ENCODE data around the gene WNT5A. TPM values are rescaled to one million over a fixed set of nuclear protein-coding genes. Genes with fewer than 3 reads are reported as not detected.
"Not testable (repeated sequence)": the region's sequence is repeated elsewhere in the genome, so short reads cannot be mapped to it uniquely, and the experiment has no call there.

WNT5A gene
- polyA plus RNA-seq, 2 donors, result 9.1 to 11.1 TPM

- no peaks in the 10 kb centered on the region for H3K36me3 ChIP-seq (ENCODE audit: control insufficient read depth in 2 of 2, insufficient read depth in 2 of 2, low read length in 1 of 2)
- H3K9me3 ChIP-seq (ENCODE audit: control insufficient read depth in 2 of 2, insufficient read depth in 1 of 2, low read depth in 1 of 2, low read length in 1 of 2), result no peaks in the 10 kb centered on the region
- no peak overlapping the region for H3K27ac ChIP-seq (ENCODE audit: low read depth in 2 of 2, low read length in 1 of 2)
- H3K27me3 ChIP-seq (ENCODE audit: control insufficient read depth in 1 of 2, insufficient read depth in 2 of 2, low read length in 2 of 2), result no peaks in the 10 kb centered on the region
- WGBS, 2 donors, result 30 to 38% methylated on average over 7 of the region's 7 CpGs
- H3K4me1 ChIP-seq (ENCODE audit: control insufficient read depth in 2 of 2, insufficient read depth in 2 of 2, low read length in 1 of 2), result peaks cover 0 to 3% of the 10 kb centered on the region in 2 donors
- no peak overlapping the region for H3K4me3 ChIP-seq (ENCODE audit: low read depth in 1 of 2, low read length in 2 of 2)
These were observed 24.9 kb upstream of the WNT5A start for GRCh38 chr3:55511895-55512570.

DNA sequence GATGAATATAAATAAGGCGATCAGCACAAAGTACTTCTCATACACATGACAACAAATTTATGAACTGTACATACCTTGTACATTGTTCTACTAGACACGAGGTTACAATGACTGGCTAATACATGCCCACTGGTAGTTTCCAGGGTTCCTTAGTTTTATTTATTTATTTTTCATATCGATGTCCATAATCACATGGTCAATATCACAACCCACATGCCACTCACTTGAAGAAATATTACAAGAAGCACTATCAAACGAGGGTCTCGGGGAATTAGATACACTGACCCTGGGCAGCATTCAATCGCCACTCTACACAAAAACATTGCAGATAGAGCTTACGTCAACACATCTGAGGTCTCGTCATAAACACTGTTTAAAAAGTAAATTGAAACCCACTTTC, 21.2 kb upstream of the WNT5A start:
- H3K27me3 ChIP-seq (ENCODE audit: control insufficient read depth in 1 of 2, insufficient read depth in 2 of 2, low read length in 2 of 2), result no peaks in the 10 kb centered on the region
- H3K9me3 ChIP-seq (ENCODE audit: control insufficient read depth in 2 of 2, insufficient read depth in 1 of 2, low read depth in 1 of 2, low read length in 1 of 2), result no peaks in the 10 kb centered on the region
- 92 to 94% methylated on average over 8 of the region's 8 CpGs for WGBS, 2 donors
- no peak overlapping the region for H3K4me3 ChIP-seq (ENCODE audit: low read depth in 1 of 2, low read length in 2 of 2)
- no peak overlapping the region for H3K27ac ChIP-seq (ENCODE audit: low read depth in 2 of 2, low read length in 1 of 2)
- no peaks in the 10 kb centered on the region for H3K36me3 ChIP-seq (ENCODE audit: control insufficient read depth in 2 of 2, insufficient read depth in 2 of 2, low read length in 1 of 2)
- H3K4me1 ChIP-seq (ENCODE audit: control insufficient read depth in 2 of 2, insufficient read depth in 2 of 2, low read length in 1 of 2), result peaks cover 0 to 5% of the 10 kb centered on the region in 2 donors

DNA sequence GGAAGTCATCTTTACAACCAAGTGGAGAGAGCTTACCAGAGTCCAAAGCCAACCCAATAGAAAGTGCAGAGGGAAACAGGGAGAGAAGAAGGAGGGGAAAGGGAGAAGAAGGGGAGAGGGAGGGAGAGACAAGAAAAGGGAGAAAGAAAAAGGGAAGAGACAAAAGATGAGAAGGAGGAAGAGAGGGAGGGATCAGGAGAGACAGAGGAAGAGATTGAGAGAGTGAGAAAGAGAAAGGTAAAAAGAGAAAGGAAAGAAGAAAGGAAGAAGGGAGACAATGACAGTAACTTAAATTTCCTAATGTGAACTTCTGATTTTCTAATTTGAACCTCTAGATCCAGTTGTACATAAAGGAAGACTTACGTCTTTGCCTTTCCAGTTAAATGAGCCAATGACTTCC, 20.7 kb upstream of the WNT5A start:
- Histone ChIP-seq H3K27ac (ENCODE audit: low read depth in 2 of 2, low read length in 1 of 2) (no peak overlapping the region), H3K4me1 (ENCODE audit: control insufficient read depth in 2 of 2, insufficient read depth in 2 of 2, low read length in 1 of 2) (peaks cover 0 to 5% of the 10 kb centered on the region in 2 donors), H3K27me3 (ENCODE audit: control insufficient read depth in 1 of 2, insufficient read depth in 2 of 2, low read length in 2 of 2) (no peaks in the 10 kb centered on the region), H3K4me3 (ENCODE audit: low read depth in 1 of 2, low read length in 2 of 2) (no peak overlapping the region), H3K36me3 (ENCODE audit: control insufficient read depth in 2 of 2, insufficient read depth in 2 of 2, low read length in 1 of 2) (no peaks in the 10 kb centered on the region), H3K9me3 (ENCODE audit: control insufficient read depth in 2 of 2, insufficient read depth in 1 of 2, low read depth in 1 of 2, low read length in 1 of 2) (no peaks in the 10 kb centered on the region)
- WGBS, 2 donors, result 95 to 100% methylated on average over 1 of the region's 1 CpG

GRCh38 chr3:55505776-55506175, 18.7 kb upstream of the WNT5A start:
- H3K27me3 ChIP-seq (ENCODE audit: control insufficient read depth in 1 of 2, insufficient read depth in 2 of 2, low read length in 2 of 2), result no peaks in the 10 kb centered on the region
- H3K4me1 ChIP-seq (ENCODE audit: control insufficient read depth in 2 of 2, insufficient read depth in 2 of 2, low read length in 1 of 2), result peaks cover 0 to 3% of the 10 kb centered on the region in 2 donors
- 55 to 58% methylated on average over 4 of the region's 4 CpGs for WGBS, 2 donors
- no peak overlapping the region for H3K4me3 ChIP-seq (ENCODE audit: low read depth in 1 of 2, low read length in 2 of 2)
- H3K36me3 ChIP-seq (ENCODE audit: control insufficient read depth in 2 of 2, insufficient read depth in 2 of 2, low read length in 1 of 2), result no peaks in the 10 kb centered on the region
- H3K27ac ChIP-seq (ENCODE audit: low read depth in 2 of 2, low read length in 1 of 2), result no peak overlapping the region
- no peaks in the 10 kb centered on the region for H3K9me3 ChIP-seq (ENCODE audit: control insufficient read depth in 2 of 2, insufficient read depth in 1 of 2, low read depth in 1 of 2, low read length in 1 of 2)

DNA sequence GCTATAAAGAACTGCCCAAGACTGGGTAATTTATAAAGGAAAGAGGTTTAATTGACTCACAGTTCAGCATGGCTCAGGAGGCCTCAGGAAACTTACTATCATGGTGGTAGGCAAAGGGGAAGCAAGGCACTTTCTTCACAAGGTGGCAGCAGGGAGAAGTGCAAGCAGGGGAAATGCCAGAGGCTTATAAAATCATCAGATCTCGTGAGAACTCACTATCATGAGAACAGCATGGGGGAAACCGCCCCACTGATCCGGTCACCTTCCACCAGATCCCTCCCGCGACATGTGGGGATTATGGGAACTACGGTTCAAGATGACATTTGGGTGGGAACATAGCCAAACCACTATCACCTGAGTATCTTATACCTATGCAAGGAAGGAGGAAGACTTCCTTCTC, 18.0 kb upstream of the WNT5A start:
- not testable (repeated sequence) for H3K4me3 ChIP-seq (ENCODE audit: low read depth in 1 of 2, low read length in 2 of 2); H3K27ac ChIP-seq (ENCODE audit: low read depth in 2 of 2, low read length in 1 of 2); H3K4me1 ChIP-seq (ENCODE audit: control insufficient read depth in 2 of 2, insufficient read depth in 2 of 2, low read length in 1 of 2); H3K36me3 ChIP-seq (ENCODE audit: control insufficient read depth in 2 of 2, insufficient read depth in 2 of 2, low read length in 1 of 2); H3K9me3 ChIP-seq (ENCODE audit: control insufficient read depth in 2 of 2, insufficient read depth in 1 of 2, low read depth in 1 of 2, low read length in 1 of 2); H3K27me3 ChIP-seq (ENCODE audit: control insufficient read depth in 1 of 2, insufficient read depth in 2 of 2, low read length in 2 of 2)
- 56 to 61% methylated on average over 6 of the region's 6 CpGs for WGBS, 2 donors

- H3K36me3 ChIP-seq (ENCODE audit: control insufficient read depth in 2 of 2, insufficient read depth in 2 of 2, low read length in 1 of 2), result no peaks in the 10 kb centered on the region
- no peaks in the 10 kb centered on the region for H3K27me3 ChIP-seq (ENCODE audit: control insufficient read depth in 1 of 2, insufficient read depth in 2 of 2, low read length in 2 of 2)
- no peak overlapping the region for H3K4me3 ChIP-seq (ENCODE audit: low read depth in 1 of 2, low read length in 2 of 2)
- H3K9me3 ChIP-seq (ENCODE audit: control insufficient read depth in 2 of 2, insufficient read depth in 1 of 2, low read depth in 1 of 2, low read length in 1 of 2), result no peaks in the 10 kb centered on the region
- 79 to 81% methylated on average over 3 of the region's 3 CpGs for WGBS, 2 donors
- H3K4me1 ChIP-seq (ENCODE audit: control insufficient read depth in 2 of 2, insufficient read depth in 2 of 2, low read length in 1 of 2), result peaks cover 0 to 3% of the 10 kb centered on the region in 2 donors
- no peak overlapping the region for H3K27ac ChIP-seq (ENCODE audit: low read depth in 2 of 2, low read length in 1 of 2)
These were observed 14.8 kb upstream of the WNT5A start for GRCh38 chr3:55501905-55502304.

DNA sequence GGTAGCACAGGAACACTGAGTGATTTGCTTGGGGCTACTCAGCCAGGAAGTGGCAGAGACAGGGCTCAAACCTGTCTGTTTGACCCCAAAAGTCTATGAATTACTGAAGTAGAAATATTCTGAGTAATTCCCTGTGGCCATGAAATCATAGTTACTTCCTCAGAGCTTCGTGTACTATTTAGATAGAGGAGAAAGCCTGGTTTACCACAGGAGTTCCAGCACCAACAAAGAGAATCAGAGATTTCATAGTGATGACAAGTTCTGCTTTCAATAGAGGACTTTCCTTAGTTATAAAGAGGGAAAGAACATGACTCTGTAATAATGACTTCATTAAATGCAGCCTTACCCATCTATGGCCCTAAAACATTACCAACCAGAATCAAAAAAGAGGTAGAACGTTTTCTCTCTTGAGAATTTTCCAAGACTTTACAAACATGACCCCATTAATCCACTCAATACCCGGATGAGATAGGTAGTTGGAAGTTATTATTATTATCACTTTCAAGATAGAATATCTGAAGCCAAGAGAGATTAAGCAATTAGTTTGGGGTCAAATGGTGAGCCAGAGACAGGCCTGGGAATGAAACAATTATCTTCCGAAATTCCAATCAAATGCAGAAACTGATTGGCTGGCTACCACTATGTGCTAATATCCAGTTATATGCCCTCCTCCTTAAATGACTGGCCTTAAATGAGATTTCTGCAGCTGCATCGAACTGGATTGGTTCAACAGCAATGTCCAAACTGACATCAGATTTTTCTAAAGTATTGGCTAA, 13.6 kb upstream of the WNT5A start:
- H3K36me3 ChIP-seq (ENCODE audit: control insufficient read depth in 2 of 2, insufficient read depth in 2 of 2, low read length in 1 of 2), result no peaks in the 10 kb centered on the region
- WGBS, 2 donors, result 71% methylated on average over 5 of the region's 5 CpGs
- no peaks in the 10 kb centered on the region for H3K27me3 ChIP-seq (ENCODE audit: control insufficient read depth in 1 of 2, insufficient read depth in 2 of 2, low read length in 2 of 2)
- no peak overlapping the region for H3K27ac ChIP-seq (ENCODE audit: low read depth in 2 of 2, low read length in 1 of 2)
- peaks cover 0 to 2% of the 10 kb centered on the region in 2 donors for H3K4me1 ChIP-seq (ENCODE audit: control insufficient read depth in 2 of 2, insufficient read depth in 2 of 2, low read length in 1 of 2)
- H3K4me3 ChIP-seq (ENCODE audit: low read depth in 1 of 2, low read length in 2 of 2), result no peak overlapping the region
- H3K9me3 ChIP-seq (ENCODE audit: control insufficient read depth in 2 of 2, insufficient read depth in 1 of 2, low read depth in 1 of 2, low read length in 1 of 2), result no peaks in the 10 kb centered on the region

DNA sequence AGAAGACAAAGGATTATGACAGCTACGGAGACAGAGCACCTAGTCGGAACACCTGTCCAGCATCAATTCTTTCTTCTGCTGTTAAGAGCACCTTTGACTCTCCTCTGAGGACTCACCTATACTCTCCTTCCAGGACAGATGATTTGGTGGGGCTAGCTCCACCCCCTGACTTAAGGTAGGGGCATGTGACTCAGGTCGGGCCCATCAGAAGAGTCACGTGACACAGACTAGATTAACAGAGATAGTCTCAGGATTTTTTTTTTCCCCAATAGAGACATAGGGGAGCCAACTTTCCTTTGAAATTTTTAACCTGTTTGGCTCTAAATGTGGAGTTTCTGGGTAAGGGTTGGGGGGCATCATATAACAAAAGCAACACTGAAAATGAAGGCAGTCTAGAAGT, 11.4 kb upstream of the WNT5A start:
- Histone ChIP-seq H3K27me3 (ENCODE audit: control insufficient read depth in 1 of 2, insufficient read depth in 2 of 2, low read length in 2 of 2) (no peaks in the 10 kb centered on the region), H3K4me1 (ENCODE audit: control insufficient read depth in 2 of 2, insufficient read depth in 2 of 2, low read length in 1 of 2) (no peaks in the 10 kb centered on the region), H3K36me3 (ENCODE audit: control insufficient read depth in 2 of 2, insufficient read depth in 2 of 2, low read length in 1 of 2) (no peaks in the 10 kb centered on the region), H3K9me3 (ENCODE audit: control insufficient read depth in 2 of 2, insufficient read depth in 1 of 2, low read depth in 1 of 2, low read length in 1 of 2) (no peaks in the 10 kb centered on the region), H3K27ac (ENCODE audit: low read depth in 2 of 2, low read length in 1 of 2) (no peak overlapping the region), H3K4me3 (ENCODE audit: low read depth in 1 of 2, low read length in 2 of 2) (no peak overlapping the region)
- 76 to 77% methylated on average over 4 of the region's 4 CpGs for WGBS, 2 donors

DNA sequence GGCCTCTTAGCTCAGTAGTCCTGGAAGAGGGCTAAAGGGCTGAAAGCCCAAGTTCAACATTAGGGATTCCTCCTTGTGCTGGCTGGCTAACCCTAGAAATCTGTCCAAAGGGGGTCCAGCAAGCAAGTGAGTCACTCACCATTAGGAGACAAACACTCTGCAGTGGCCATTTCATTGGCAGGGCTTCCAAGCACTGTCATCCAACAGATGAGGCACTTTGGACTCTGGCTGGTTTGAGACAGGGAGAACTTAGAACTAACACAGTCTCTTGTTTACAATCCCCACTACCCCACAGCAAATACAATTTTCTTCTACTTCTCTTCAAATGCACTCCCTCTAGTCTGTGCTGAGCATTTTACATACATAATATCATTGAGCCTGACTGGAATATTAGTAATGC, 10.1 kb upstream of the WNT5A start:
- Histone ChIP-seq H3K9me3 (ENCODE audit: control insufficient read depth in 2 of 2, insufficient read depth in 1 of 2, low read depth in 1 of 2, low read length in 1 of 2) (no peaks in the 10 kb centered on the region), H3K27me3 (ENCODE audit: control insufficient read depth in 1 of 2, insufficient read depth in 2 of 2, low read length in 2 of 2) (no peaks in the 10 kb centered on the region), H3K4me1 (ENCODE audit: control insufficient read depth in 2 of 2, insufficient read depth in 2 of 2, low read length in 1 of 2) (no peaks in the 10 kb centered on the region), H3K4me3 (ENCODE audit: low read depth in 1 of 2, low read length in 2 of 2) (no peak overlapping the region), H3K27ac (ENCODE audit: low read depth in 2 of 2, low read length in 1 of 2) (no peak overlapping the region), H3K36me3 (ENCODE audit: control insufficient read depth in 2 of 2, insufficient read depth in 2 of 2, low read length in 1 of 2) (no peaks in the 10 kb centered on the region)

DNA sequence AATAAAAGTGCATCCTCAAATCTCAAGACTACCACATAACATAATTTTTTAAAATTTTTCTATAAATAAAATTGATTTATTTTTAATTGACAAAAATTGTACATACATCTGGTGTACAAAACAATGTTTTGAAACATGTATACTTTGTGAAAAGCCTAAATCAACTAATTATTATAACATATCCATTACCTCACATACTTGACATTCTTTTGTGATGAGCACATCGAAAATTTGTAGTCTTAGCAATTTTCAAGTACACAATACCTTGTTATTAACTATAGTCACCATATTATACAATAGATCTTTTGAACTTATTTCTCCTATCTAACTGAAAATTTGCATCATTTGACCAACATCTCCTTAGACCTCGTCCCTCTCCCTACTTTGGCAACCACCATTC, 7.9 kb upstream of the WNT5A start:
- no peak overlapping the region for H3K27ac ChIP-seq (ENCODE audit: low read depth in 2 of 2, low read length in 1 of 2)
- 82 to 84% methylated on average over 2 of the region's 2 CpGs for WGBS, 2 donors
- H3K27me3 ChIP-seq (ENCODE audit: control insufficient read depth in 1 of 2, insufficient read depth in 2 of 2, low read length in 2 of 2), result no peaks in the 10 kb centered on the region
- no peaks in the 10 kb centered on the region for H3K9me3 ChIP-seq (ENCODE audit: control insufficient read depth in 2 of 2, insufficient read depth in 1 of 2, low read depth in 1 of 2, low read length in 1 of 2)
- H3K4me3 ChIP-seq (ENCODE audit: low read depth in 1 of 2, low read length in 2 of 2), result no peak overlapping the region
- H3K4me1 ChIP-seq (ENCODE audit: control insufficient read depth in 2 of 2, insufficient read depth in 2 of 2, low read length in 1 of 2), result no peaks in the 10 kb centered on the region
- H3K36me3 ChIP-seq (ENCODE audit: control insufficient read depth in 2 of 2, insufficient read depth in 2 of 2, low read length in 1 of 2), result no peaks in the 10 kb centered on the region
